Stomach smooth muscle (tissue), 2 donors: ENCODE data around the gene LAPTM4A.

ENCODE experiments used
- H3K27ac ChIP-seq: one replicate; pipeline ENCODE4 v1.7.0; 2013; ENCODE audit warnings: mild to moderate bottlenecking, low read length, inconsistent platforms
- H3K27me3 ChIP-seq, 2 donors: one replicate each; pipeline ENCODE4 v1.7.0; 2013; ENCODE audit warnings: low read length in 2 of 2; ENCODE audit not compliant: insufficient read depth in 2 of 2, control insufficient read depth in 1 of 2
- H3K36me3 ChIP-seq, 2 donors: one replicate each; pipeline ENCODE4 v1.7.0; 2013; ENCODE audit warnings: low read length in 2 of 2; ENCODE audit not compliant: control insufficient read depth in 2 of 2, insufficient read depth in 2 of 2
- H3K4me1 ChIP-seq: one replicate; pipeline ENCODE4 v1.7.0; 2013; ENCODE audit warnings: low read length; ENCODE audit not compliant: control insufficient read depth, insufficient read depth
- H3K4me3 ChIP-seq, 2 donors: one replicate each; pipeline ENCODE4 v1.7.0; 2013; ENCODE audit warnings: low read length in 2 of 2
- H3K9ac ChIP-seq, 2 donors: one replicate each; pipeline ENCODE4 v1.7.0; 2013; ENCODE audit warnings: low read length in 2 of 2, mild to moderate bottlenecking in 1 of 2
- H3K9me3 ChIP-seq, 2 donors: one replicate each; pipeline ENCODE4 v1.7.0; 2013; ENCODE audit warnings: low read length in 2 of 2; ENCODE audit not compliant: control insufficient read depth in 2 of 2
- donor health status: healthy.
- donor health status: Pancreatic carcinoma.

Gene LAPTM4A

DNA sequence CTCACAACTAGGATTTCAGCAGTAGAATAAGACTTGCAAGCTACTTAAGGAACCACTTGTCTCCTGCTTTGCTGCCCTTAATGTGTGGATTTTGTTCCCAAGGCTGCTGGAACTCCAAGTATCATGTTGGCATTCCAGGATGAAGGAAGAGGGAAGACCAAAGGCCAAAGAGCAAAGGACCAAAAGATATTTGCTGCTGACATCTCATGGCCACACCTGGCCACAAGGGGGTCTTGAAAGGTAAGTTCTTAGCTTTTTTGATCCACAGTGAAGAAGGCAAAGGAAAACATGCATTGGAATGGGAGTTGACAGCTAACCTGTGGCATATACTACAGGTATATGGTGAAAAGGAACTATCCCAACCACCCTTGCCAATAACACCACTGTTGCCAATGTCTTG is 35.1 kb downstream of the LAPTM4A start:
- Histone ChIP-seq H3K4me1 (peaks cover 15% of the 10 kb centered on the region), H3K4me3 (no peak overlapping the region), H3K27me3 (peaks cover 4 to 9% of the 10 kb centered on the region in 2 donors), H3K9me3 (no peaks in the 10 kb centered on the region), H3K27ac (no peak overlapping the region), H3K9ac (no peak overlapping the region), H3K36me3 (no peaks in the 10 kb centered on the region)

DNA sequence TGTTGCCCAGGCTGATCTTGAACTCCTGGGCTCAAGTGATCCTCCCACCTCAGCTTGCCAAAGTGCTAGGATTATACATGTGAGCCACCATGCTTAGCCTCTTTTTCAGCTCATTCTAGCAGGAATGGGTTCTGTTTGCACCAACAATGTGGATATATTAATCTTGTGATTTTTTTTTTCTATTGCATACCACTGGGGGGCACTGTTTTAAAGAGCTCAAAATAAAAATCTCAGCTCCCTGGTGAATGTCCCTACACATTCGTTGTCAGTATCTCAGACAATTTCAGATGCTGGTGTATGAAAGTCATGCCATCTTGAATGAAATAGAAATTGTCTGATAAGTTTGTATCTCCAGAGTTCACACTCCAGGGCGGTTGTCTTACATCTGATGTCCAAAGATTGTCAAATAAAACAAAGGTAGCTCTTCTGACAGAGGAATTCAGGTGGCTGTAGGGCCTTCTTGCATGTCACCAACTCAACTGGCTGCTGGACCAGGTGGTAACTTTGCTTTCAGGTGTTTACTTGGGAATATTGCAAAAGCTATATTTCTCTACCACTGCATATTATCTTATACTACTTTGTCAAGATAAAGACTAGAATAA is 35.8 kb downstream of the LAPTM4A start:
- H3K27ac ChIP-seq = no peak overlapping the region

DNA sequence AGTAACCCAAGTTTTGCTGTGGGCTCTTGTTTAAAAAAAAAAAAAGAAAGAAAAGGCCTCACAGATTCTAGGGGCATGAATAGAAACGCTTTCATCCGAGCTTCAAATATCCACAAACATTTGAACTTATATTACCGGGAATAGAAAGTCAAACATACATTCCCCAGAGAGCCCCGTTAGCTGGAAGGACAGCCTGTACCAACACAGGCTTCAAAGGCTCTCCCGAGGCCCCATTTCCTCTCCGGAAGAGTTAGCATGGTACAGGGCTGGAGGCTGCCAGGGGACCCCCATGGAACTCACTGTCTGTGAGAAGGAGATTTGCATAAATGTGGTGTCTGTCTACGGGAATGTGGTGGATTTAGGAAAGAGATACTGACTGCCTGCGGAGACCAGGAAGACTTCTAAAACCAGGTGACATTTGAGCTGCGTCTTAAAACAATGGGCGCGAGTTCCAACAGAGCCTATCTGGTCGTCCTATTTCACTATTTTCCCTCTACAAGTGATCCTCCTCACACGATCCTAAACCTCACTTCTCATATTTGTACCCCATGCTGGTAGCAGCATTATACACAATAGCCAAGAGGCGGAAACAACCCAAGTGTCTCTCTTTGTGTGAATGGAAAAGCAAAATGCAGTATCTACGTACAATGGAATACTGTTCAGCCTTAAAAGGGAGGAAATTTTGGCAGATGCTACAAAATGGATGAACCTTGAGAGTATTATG is 38.1 kb downstream of the LAPTM4A start:
- no peaks in the 10 kb centered on the region for H3K9me3 ChIP-seq
- peaks cover 4 to 14% of the 10 kb centered on the region in 2 donors for H3K27me3 ChIP-seq
- no peaks in the 10 kb centered on the region for H3K36me3 ChIP-seq
- peaks cover 12% of the 10 kb centered on the region for H3K4me1 ChIP-seq
- H3K27ac ChIP-seq = peak overlapping the region; percentile 53
- H3K9ac ChIP-seq = peak overlapping the region; percentile 57 to 60
- H3K4me3 ChIP-seq = peak overlapping the region; percentile 49 to 74

More for the DNA sequence above, 35.8 kb downstream of the LAPTM4A start:
- Histone ChIP-seq H3K4me1 (peaks cover 15% of the 10 kb centered on the region), H3K9ac (no peak overlapping the region), H3K9me3 (no peaks in the 10 kb centered on the region), H3K36me3 (no peaks in the 10 kb centered on the region), H3K4me3 (no peak overlapping the region), H3K27me3 (peaks cover 4 to 14% of the 10 kb centered on the region in 2 donors)

DNA sequence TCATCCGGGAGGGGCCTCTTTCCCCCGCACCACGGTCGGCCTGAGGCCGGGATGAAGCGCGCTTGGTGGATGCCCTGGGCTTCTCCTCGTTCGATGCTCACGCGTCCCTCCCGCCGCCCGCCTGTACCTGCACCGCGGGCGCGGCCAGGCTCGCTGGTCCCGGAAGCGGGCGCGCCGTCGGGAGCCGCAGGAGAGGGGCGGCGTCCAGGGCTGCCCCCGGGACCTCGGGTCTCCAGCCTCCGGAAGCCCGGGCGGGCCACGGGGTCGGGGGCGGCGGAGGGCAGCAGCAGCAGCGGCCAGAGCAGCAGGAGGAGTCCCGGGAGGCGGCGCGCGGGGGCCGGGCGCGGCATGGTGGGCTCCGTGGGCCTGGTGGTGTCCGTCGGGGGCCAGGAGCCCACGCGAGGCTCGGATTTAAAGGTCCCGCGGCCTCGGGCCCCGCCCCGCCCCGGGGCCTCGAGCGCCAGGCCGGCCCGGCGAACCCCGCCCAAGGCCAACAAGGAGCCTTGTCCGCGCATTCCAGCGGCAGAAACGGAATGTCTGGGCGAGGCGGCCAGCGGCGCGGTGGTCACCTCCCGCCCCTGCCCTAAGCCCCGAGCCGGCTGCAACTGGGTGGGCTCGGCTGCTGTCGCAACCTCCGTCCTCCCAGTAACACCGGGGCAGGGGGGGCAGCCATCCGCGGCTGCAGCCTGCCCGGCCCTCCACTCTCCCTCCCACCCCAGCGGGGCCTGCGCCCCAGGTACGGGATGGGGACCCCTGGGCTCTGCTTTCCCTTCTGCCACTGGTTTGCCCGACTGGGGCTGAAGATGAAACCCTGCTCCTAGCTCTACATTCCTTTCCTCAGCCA is 38.9 kb downstream of the LAPTM4A start, which contains the start of gene MATN3:
TSS of gene MATN3 (minus strand) at position 387 of the 844 bp plus-strand sequence. CDS start at position 350, 37 bp downstream.
- H3K9ac ChIP-seq = peak within 1 kb of the TSS; percentile 57 to 60
- H3K4me3 ChIP-seq = peak within 1 kb of the TSS; percentile 49 to 74
- peaks cover 12% of the 10 kb centered on the region for H3K4me1 ChIP-seq
- H3K27ac ChIP-seq = peak within 1 kb of the TSS; percentile 53
- H3K27me3 ChIP-seq = peaks cover 4 to 14% of the 10 kb centered on the region in 2 donors
- H3K36me3 ChIP-seq = no peaks in the 10 kb centered on the region
- no peaks in the 10 kb centered on the region for H3K9me3 ChIP-seq

DNA sequence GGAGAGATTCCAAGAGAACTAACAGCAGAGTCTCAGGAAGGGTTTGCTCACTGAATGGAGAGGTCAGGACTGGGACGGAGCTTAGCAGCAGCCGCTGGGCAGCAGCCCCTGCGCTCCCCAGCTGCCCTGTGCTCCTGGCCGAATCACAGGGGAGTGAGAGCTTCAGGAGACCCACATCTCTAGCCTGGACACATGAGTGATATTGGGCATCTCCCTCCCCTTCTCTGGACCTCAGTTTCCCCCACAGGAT is 39.5 kb downstream of the LAPTM4A start:
- Histone ChIP-seq H3K9me3 (no peaks in the 10 kb centered on the region), H3K27me3 (peaks cover 4 to 14% of the 10 kb centered on the region in 2 donors), H3K9ac (peak overlapping the region in 1 of 2 donors; percentile 5), H3K27ac (no peak overlapping the region), H3K36me3 (no peaks in the 10 kb centered on the region), H3K4me1 (peaks cover 12% of the 10 kb centered on the region), H3K4me3 (peak overlapping the region; percentile 43 to 74)

DNA sequence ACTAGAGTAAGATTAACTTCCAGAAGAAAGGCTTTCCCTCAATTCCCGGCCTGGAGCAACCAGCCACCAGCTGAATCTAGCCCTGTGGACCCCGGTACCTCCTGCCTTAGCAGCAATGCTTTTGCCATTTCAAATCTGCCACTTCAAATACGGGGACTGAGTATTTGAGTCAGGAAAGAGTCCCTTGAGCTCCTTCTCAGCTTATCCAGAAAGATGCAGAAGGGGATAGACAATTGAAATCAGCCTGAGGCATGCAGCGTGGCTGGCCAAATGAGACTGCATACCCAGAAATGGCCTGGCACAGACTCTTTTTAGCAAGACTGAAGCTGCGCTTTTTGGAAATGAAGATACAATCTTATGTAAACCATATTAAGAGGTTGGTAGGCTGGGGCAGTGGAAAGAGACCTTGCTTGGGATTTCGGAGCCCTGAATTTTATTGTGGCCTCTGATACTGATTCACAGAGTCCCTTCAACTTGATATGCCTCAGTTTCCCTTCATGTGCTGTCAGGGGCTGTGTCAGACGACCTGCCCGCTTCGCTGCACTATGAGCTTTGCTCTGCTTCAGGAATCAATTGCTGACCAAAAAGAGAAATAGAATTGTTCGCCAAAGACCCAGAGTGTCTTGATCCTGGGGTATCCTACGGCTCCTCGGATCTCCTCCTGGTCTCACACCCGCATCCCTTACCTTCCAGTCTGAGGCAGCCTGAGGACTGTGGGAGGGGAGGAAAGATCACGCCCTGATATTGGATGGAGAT is 40.0 kb downstream of the LAPTM4A start:
- no peaks in the 10 kb centered on the region for H3K9me3 ChIP-seq
- H3K4me3 ChIP-seq = peak overlapping the region; percentile 43 to 74
- H3K4me1 ChIP-seq = peaks cover 12% of the 10 kb centered on the region
- no peak overlapping the region for H3K9ac ChIP-seq
- peaks cover 4 to 14% of the 10 kb centered on the region in 2 donors for H3K27me3 ChIP-seq
- no peaks in the 10 kb centered on the region for H3K36me3 ChIP-seq
- no peak overlapping the region for H3K27ac ChIP-seq

DNA sequence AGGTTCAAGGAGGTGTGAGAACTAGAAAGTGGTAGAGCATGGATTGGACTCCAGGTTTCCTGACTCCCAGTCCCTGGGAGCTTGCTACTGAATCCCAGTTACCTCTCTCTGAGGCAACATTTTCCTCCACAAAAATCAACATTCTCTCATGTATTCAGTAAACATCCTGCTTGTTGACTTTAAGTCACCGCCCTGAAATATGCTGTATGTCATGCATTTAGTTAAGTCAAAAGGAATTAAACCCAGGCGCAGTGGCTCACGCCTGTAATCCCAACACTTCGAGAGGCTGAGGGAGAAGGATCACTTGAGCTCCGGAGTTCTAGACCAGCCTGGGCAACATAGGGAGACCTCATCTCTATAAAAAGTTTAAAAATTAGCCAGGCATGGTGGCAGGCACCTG is 42.7 kb downstream of the LAPTM4A start:
- H3K27ac ChIP-seq = no peak overlapping the region
- no peaks in the 10 kb centered on the region for H3K9me3 ChIP-seq
- peaks cover 4 to 14% of the 10 kb centered on the region in 2 donors for H3K27me3 ChIP-seq
- no peak overlapping the region for H3K9ac ChIP-seq
- no peak overlapping the region for H3K4me3 ChIP-seq
- peaks cover 12% of the 10 kb centered on the region for H3K4me1 ChIP-seq
- H3K36me3 ChIP-seq = no peaks in the 10 kb centered on the region

DNA sequence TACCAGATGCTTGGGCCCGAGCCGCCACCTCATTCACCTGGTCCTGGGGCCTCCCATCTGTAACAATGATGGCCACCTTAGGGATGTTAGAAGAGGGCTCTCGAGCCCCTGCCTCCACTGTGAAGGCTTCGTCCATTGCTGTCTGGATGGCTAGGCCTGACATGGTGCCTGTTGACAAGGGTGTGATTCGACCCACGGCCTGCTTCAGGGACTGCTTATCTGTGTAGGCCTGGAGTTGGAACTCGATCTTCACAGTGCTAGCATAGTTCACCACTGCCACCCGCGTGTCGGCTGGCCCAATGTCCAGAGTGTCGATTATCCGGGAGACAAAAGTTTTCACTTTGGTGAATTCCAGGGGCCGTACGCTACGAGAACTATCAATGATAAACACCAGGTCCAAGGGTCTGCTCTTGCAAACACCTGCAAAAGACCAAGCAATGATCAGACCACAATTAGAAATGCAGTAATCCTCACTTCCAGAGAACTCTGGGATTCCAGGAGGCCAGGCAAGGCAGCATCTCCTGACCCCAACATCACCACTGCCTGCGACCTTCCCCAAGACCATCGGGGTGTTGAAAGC is 45.4 kb downstream of the LAPTM4A start:
- Histone ChIP-seq H3K9ac (no peak overlapping the region), H3K4me3 (no peak overlapping the region), H3K36me3 (no peaks in the 10 kb centered on the region), H3K27me3 (peaks cover 0 to 1% of the 10 kb centered on the region in 2 donors), H3K27ac (no peak overlapping the region), H3K4me1 (no peaks in the 10 kb centered on the region), H3K9me3 (no peaks in the 10 kb centered on the region)

DNA sequence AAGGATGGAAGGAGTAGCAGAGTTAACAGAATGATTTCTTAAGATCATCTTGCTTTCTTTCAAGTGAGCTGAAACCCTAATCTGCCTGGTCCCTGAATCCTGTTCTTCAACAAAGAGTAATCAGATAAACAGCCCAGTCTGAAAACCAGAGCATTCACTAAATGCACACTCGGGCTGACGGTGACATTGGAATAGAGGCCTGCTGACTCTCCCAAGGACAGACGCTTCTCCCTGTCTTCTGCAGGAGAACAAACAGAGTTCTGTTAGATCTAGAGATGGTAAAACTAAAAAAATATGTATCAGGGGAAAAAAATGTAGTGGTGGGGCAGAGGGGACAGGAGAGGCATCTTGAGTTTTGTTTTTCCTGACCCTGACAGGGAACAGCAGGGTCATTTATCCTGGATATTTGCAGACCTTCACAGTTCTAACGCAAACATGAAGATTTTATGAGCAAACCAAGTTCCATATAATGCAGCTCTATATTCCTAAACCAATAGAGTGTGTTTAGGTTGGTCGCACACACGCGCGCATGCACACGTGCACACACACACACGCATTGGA is 46.3 kb downstream of the LAPTM4A start:
- Histone ChIP-seq H3K27ac (no peak overlapping the region), H3K4me3 (no peak overlapping the region), H3K9me3 (no peaks in the 10 kb centered on the region)

More for the DNA sequence above, 46.3 kb downstream of the LAPTM4A start:
- Histone ChIP-seq H3K27me3 (no peaks in the 10 kb centered on the region), H3K36me3 (no peaks in the 10 kb centered on the region), H3K9ac (no peak overlapping the region), H3K4me1 (no peaks in the 10 kb centered on the region)
